HG03457 (cell line): ENCODE measurements around the gene HDAC9.
A peak's percentile ranks its signal among the peaks of the same experiment; 100 is the strongest.
"Not testable (repeated sequence)": the region's sequence is repeated elsewhere in the genome, so short reads cannot be mapped to it uniquely, and the experiment has no call there.

ENCODE experiments used
- ATAC-seq: cut with Tn5 transposase; IDR thresholded peaks from one replicate; pipeline ENCODE4 v1.9.1; 2021; ENCODE audit warnings: moderate number of reproducible peaks; ENCODE audit not compliant: unreplicated experiment

Gene HDAC9

GRCh38 chr7:18996583-18996982 is 501.0 kb downstream of the HDAC9 start:
- no peak for ATAC-seq

GRCh38 chr7:18997477-18998150 is 502.1 kb downstream of the HDAC9 start:
- no peak for ATAC-seq

DNA sequence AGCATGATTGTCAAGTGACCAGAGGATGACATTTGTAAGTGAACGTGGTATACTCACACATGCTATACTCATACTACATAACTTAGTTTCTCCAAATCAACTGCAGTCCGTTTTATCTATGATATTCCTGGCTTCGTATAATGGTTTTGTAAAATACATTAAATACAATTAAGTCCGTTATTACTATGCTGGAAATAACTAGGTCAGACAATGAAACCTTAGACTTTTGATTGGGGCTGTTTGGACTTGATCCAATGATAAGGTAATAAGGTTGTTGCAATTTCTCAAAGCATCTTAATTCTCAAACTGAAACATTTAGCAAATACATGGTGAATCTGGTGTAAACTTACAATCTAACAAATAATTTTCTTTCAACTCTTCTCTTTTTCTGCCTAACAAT is 504.9 kb downstream of the HDAC9 start:
- no peak for ATAC-seq

DNA sequence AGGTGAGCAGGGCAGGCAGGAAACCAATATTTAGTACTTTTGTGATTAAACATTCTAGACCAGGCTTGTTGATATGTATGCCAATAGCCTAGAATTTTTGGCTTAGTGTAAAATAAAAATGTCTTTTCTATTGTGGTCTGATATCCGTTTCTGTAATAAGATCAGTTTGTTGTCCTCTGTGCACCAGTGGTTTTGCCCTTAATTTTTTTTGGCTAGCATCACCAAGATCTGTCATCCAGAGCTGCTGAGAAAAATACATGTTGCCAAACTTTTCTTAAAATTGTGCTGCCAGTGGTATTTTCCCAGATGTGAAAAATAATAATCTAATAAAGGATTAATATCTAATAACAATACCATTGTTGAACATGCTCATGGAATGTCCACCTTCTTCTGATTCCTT is 506.3 kb downstream of the HDAC9 start:
- no peak for ATAC-seq

DNA sequence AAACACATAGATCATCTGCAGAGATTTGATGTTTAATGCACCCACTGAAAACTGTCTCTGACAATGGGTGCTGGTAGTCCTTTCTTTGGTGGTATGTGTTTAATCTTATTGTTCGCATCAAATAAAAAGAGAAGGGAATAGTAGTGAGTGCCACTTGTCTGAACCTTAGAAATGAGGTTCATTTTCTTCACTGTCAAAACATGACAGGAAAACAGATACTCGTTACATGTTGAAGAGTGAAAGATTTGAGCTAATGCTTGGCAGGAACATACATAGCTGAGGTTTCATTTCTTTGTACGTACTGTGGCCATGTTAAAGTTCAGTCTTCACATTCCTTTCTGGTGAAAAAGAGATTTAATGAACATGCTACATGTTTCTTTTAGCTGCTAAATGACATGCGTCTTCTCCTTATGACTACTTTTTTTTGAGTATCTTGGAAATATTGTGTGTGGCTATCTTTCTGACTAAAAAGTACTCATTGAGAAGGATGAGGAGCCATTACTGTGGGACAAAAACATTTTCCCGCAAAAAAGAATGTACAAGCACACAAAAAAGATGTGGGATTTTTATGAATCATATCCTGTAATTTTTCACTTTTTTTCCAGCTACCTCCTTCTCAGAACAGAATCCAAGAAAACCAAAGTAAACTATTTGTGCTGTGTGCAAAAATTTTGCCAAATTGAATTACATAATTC is 513.8 kb downstream of the HDAC9 start:
- ATAC-seq: no peak

DNA sequence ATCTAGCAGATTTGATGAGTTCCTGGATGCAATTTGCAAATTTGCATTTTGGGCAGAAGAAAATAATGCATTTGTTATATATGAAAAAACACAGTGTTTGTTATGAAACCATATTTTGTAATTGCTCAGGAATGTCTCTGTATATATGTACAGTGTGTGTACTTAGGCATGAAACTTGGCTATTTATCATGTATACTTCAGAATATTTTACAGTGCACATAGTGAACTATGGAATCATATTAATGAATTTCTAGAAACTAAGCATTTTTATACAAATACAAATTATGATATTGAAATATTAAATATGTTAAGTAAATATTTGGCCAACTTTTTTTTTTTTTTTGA is 514.4 kb downstream of the HDAC9 start:
- ATAC-seq: no peak

GRCh38 chr7:19011212-19011611 is 515.7 kb downstream of the HDAC9 start:
- no peak for ATAC-seq

GRCh38 chr7:19015098-19015497 is 519.5 kb downstream of the HDAC9 start:
- ATAC-seq: no peak

- ATAC-seq: no peak
Measured at GRCh38 chr7:19016140-19016539, 520.6 kb downstream of the HDAC9 start.

DNA sequence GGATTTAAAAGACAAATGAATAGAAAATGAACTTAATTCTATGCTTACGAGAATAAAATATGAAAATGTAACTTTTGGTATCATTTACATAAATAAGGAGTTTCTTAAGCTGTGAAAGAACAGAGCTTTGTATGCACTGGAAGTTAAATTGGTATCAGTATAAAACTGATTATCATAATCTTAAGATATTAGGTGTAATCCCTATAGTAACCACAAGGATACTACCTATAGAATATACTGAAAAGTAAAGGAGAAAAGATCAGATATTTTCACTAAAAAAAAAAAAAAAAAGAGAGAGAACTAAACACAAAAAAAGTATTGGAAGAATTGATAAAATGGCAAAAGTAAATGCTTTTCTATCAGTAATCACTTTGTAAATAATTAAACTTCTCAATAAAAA is 521.8 kb downstream of the HDAC9 start:
- no peak for ATAC-seq

- ATAC-seq: no peak
Measured at GRCh38 chr7:19020062-19020461, 524.5 kb downstream of the HDAC9 start.

DNA sequence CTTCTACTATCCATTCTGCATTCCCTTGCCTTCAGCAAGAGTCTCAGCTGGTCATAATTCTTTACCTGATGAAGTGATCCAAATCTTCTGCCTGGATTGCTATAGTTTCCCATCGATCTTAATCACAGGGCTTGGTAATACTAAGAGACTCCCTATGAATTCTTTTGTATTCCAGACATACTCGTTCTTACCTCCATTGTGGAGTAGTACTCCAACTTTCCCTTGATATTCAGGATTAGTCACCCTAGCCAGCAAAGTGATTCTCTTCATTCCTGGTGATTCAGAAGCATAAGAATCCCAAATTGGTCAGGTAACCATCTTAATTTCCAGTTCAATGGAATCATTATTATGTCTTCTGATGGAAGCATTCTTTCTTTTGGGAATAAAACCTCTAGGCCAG is 525.2 kb downstream of the HDAC9 start:
- no peak for ATAC-seq

DNA sequence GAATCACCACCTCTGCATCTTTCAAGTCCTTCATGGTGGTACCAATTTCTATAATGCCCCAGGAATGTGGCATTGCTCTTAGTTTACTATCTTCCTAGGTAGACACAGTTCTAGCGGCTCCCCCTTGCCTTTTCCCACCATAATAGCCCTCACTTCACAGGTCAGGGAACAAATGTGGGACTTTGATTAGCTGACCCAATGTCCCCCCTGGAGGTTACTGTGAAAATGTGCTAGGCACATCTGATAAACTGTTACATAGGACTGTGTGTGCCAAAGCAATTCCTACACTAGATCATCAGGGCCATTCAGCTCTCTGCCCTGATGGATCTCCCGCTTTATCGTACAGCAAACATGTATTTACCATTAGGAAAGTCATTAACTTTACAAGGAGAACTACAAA is 527.9 kb downstream of the HDAC9 start:
- no peak for ATAC-seq

DNA sequence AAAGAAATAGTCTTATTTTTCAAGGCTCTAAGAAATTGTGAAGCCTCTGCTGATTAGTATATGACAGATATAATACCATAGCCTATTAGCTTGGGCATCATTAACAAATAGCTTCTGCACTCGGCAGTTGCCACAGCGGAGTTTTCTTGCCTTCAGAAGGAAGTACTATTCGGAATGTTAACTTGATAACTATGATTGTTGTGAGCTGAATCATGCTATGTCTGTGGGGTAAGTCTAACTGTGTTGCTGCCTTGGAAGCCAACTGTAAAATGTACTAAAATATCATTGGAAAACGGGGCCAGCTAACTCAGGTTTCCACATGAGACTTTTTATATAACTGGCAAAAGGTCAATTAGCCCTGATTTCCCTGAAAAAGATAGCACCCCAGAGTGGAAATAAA is 528.7 kb downstream of the HDAC9 start:
- ATAC-seq: no peak

GRCh38 chr7:19026888-19027287 is 531.3 kb downstream of the HDAC9 start:
- ATAC-seq: no peak

DNA sequence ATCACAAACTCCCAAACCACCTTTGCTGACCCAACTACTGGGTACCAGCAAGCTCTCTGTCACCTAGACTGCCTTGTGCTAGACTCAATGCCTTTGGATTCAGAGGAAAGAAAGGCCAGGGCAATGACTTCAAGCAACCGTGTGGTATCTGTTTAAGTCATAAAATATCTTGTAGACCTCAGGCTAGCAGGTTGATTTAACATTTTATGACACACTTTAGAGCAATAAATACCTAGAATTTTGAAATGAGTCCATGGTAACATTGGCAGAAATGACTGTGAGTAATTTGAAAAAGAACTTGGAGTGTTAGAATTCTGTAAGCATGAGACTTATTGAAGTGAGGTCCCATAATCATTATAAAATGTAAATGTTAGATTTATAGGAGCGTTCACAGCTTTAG is 534.7 kb downstream of the HDAC9 start:
- no peak for ATAC-seq

DNA sequence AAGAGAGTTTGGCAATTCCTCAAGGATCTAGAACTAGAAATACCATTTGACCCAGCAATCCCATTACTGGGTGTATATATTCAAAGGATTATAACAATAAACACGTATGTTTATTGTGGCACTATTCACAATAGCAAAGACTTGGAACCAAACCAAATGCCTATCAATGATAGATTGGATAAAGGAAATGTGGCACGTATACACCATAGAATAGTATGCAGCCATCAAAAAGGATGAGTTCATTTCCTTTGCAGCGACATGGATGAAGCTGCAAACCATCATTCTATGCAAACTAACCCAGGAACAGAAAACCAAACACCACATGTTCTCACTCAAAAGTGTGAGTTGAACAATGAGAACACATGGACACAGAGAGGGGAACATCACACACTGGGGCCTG is 537.4 kb downstream of the HDAC9 start:
- not testable (repeated sequence) for ATAC-seq

DNA sequence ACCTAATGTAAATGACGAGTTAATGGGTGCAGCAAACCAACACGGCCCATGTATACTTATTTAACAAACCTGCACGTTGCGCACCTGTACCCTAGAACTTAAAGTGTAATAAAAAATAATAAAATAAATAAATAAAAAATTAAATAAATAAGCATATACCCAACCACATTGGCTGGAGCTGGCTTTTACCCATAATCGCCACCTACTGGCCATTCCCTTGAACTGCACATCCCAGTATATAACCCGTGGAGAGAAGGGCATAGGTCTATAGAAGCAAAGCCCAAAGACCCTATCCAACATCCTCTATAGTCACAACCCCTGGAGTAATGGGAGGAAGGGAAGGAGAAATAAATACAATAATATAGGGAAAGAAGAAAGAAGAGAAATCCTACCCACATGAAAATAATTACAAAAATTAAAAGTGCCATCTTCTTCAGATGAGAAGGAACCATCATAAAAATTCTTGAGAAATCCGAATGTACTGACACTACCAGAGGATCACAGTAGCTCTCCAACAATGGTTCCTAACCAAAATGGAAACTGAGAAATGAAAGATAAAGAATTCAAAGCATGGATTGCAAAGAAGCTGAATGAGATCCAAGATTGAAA is 556.3 kb downstream of the HDAC9 start:
- ATAC-seq: peak; percentile 80
